22Rv1 (cell line): ENCODE results near the gene TTLL6.

ENCODE experiments used
- H3K27ac ChIP-seq: fragments of 450-650 bp; 2 replicates; pipeline ENCODE4 v1.5.1; 2017
- CTCF ChIP-seq: fragments of 450-650 bp; IDR thresholded peaks from 2 replicates; pipeline ENCODE4 v1.5.1; 2017; ENCODE audit warnings: mild to moderate bottlenecking
- ZFX ChIP-seq: fragments of 450-650 bp; IDR thresholded peaks from 2 replicates; pipeline ENCODE4 v1.6.1; 2017; ENCODE audit warnings: antibody characterized with exemption, borderline replicate concordance

TTLL6 gene

GRCh38 chr17:48776602-48777001 is 40.4 kb downstream of the TTLL6 start:
- TF ChIP-seq ZFX (no peak), CTCF (no peak)
- H3K27ac ChIP-seq = no peak overlapping the region

GRCh38 chr17:48773245-48773644 is 43.8 kb downstream of the TTLL6 start:
- TF ChIP-seq CTCF (no peak), ZFX (no peak)
- no peak overlapping the region for H3K27ac ChIP-seq

- no peak overlapping the region for H3K27ac ChIP-seq
- TF ChIP-seq ZFX (no peak), CTCF (no peak)
Observed at GRCh38 chr17:48770954-48771353, 46.1 kb downstream of the TTLL6 start.

- TF ChIP-seq ZFX (no peak), CTCF (no peak)
- no peak overlapping the region for H3K27ac ChIP-seq
Observed at GRCh38 chr17:48769009-48769675, 47.9 kb downstream of the TTLL6 start.

- H3K27ac ChIP-seq = no peak overlapping the region
- no peak for TF ChIP-seq ZFX
- no peak for TF ChIP-seq CTCF
Observed at GRCh38 chr17:48767263-48767774, 49.7 kb downstream of the TTLL6 start.

GRCh38 chr17:48761114-48761513 is 55.9 kb downstream of the TTLL6 start:
- TF ChIP-seq CTCF (no peak), ZFX (no peak)
- peak overlapping the region; percentile 99 for H3K27ac ChIP-seq

GRCh38 chr17:48760411-48760810 is 56.6 kb downstream of the TTLL6 start:
- H3K27ac ChIP-seq = peak overlapping the region; percentile 99
- no peak for TF ChIP-seq CTCF
- no peak for TF ChIP-seq ZFX
